Peyer's patch (tissue), 4 donors: ENCODE measurements around the gene NCR3LG1.

Experiments used
- POLR2A ChIP-seq, 2 donors: fragments of 450-650 bp; IDR thresholded peaks; one replicate each; pipeline ENCODE4 v1.5.1; 2017; ENCODE audit warnings: antibody characterized with exemption in 2 of 2, mild to moderate bottlenecking in 2 of 2, moderate library complexity in 2 of 2
- TF ChIP-seq, protein P1 (sequence below), 6 experiments: fragments of 450-650 bp in 4 of 6; fragments of 200-600 bp in 2 of 6; sonication (generic) in 1 of 6; IDR thresholded peaks; one replicate each; pipeline ENCODE4 v1.5.1; 2017 to 2019; ENCODE audit warnings: antibody characterized with exemption in 6 of 6, mild to moderate bottlenecking in 3 of 6, moderate library complexity in 1 of 6

DNA sequence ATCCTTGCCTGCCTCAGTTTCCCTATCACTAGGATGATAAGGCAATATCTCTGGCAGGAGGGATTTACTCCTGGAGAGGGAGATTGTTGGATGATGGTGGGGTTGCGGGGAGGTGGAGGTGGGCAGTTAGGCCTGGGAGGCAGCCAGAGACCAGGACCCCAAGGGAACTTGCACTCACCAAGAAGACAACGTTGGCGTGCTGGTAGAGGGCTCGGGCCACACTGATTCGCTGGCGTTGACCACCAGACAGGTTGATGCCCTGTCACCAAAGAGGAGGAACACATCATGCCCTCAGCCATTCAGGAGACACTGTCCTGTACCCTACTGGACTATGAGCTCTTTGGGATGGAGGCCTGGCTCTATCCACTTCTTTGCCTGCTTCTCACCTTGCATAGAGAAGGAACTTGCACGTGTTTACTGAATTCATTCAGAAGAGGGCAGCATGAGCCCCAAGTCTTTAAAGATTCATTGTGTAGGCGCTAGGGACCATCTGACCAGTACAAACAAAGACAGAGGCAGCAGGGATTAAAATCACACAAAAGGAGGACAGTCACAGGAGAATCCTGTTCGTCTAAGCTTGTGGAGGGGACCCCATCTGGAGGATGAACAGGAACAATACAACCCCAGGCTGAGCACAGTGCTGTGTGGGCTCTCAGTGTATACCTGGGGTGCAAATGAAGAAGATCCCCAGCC lies 61.0 kb downstream of the NCR3LG1 start:
- TF ChIP-seq POLR2A (IDR thresholded peaks at IDR 0.05): no peak
- TF ChIP-seq, protein P1, sequence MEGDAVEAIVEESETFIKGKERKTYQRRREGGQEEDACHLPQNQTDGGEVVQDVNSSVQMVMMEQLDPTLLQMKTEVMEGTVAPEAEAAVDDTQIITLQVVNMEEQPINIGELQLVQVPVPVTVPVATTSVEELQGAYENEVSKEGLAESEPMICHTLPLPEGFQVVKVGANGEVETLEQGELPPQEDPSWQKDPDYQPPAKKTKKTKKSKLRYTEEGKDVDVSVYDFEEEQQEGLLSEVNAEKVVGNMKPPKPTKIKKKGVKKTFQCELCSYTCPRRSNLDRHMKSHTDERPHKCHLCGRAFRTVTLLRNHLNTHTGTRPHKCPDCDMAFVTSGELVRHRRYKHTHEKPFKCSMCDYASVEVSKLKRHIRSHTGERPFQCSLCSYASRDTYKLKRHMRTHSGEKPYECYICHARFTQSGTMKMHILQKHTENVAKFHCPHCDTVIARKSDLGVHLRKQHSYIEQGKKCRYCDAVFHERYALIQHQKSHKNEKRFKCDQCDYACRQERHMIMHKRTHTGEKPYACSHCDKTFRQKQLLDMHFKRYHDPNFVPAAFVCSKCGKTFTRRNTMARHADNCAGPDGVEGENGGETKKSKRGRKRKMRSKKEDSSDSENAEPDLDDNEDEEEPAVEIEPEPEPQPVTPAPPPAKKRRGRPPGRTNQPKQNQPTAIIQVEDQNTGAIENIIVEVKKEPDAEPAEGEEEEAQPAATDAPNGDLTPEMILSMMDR (IDR thresholded peaks at IDR 0.05): no peak
